Right atrium auricular region (tissue), 2 donors: ENCODE data around the gene NIPAL3. TPM values are rescaled to one million over a fixed set of nuclear protein-coding genes. Genes with fewer than 3 reads are reported as not detected.

Experiments used
- DNase-seq: peaks from one replicate; pipeline ENCODE4 v3.0.0-alpha.2; 2019; ENCODE audit warnings: low spot score
- H3K27ac ChIP-seq, 2 donors: fragments of 200-600 bp; sonication (generic); 1 replicate in 1 of 2; 2 replicates in 1 of 2; pipeline ENCODE4 v1.5.1; 2016 to 2019
- H3K27me3 ChIP-seq, 2 donors: fragments of 200-600 bp; sonication (generic); one replicate each; pipeline versions ENCODE4 v1.5.1 to v1.6.0; 2017 to 2019
- H3K36me3 ChIP-seq: fragments of 200-600 bp; sonication (generic); one replicate; pipeline ENCODE4 v1.5.1; 2016
- H3K4me1 ChIP-seq, 2 donors: fragments of 200-600 bp; sonication (generic); one replicate each; pipeline versions ENCODE4 v1.5.1 to v1.6.0; 2017 to 2019
- H3K4me3 ChIP-seq, 2 donors: fragments of 200-600 bp; sonication (generic); 1 replicate in 1 of 2; 2 replicates in 1 of 2; pipeline ENCODE4 v1.5.1; 2017 to 2019; ENCODE audit warnings: mild to moderate bottlenecking in 1 of 2, moderate library complexity in 1 of 2
- H3K9me3 ChIP-seq, 2 donors: fragments of 200-600 bp; sonication (generic); one replicate each; pipeline ENCODE4 v1.5.1; 2019
- total RNA-seq, 2 donors: library from RNA; depleted of rRNA; stranded (reverse); fragments of >200 nt; gene quantifications; one replicate each; pipeline ENCODE4 v1.1.0, GENCODE V29; 2016
- TF ChIP-seq, protein P1 (sequence below), 2 donors: fragments of 200-600 bp; sonication (generic); IDR thresholded peaks; one replicate each; pipeline ENCODE4 v1.5.1; 2019; ENCODE audit warnings: antibody characterized with exemption in 2 of 2

The NIPAL3 gene
- total RNA-seq, 2 donors from 2014 or later: 34.8 to 43.3 TPM

DNA sequence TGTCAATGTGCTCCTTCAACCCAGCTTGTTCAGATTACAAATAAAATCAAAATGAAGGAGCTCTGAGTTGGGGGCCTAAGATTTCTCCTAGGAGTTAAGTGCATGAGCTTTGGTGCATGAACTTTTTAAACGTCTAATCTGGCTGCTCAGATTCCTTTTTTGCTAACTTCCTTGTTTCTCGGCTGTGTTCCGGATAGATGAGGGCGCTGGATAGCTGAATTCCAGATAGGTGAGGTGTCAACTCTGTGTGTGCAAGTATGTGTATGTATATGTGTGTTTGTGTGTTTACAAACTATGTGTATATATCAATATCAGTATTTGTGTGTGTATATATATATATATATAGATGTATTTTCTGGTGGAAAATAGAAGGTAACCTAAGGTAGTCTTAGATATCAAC lies 49.5 kb downstream of the NIPAL3 start:
- no peak overlapping the region for H3K4me3 ChIP-seq
- H3K36me3 ChIP-seq: peaks cover 10% of the 10 kb centered on the region
- TF ChIP-seq, protein P1, sequence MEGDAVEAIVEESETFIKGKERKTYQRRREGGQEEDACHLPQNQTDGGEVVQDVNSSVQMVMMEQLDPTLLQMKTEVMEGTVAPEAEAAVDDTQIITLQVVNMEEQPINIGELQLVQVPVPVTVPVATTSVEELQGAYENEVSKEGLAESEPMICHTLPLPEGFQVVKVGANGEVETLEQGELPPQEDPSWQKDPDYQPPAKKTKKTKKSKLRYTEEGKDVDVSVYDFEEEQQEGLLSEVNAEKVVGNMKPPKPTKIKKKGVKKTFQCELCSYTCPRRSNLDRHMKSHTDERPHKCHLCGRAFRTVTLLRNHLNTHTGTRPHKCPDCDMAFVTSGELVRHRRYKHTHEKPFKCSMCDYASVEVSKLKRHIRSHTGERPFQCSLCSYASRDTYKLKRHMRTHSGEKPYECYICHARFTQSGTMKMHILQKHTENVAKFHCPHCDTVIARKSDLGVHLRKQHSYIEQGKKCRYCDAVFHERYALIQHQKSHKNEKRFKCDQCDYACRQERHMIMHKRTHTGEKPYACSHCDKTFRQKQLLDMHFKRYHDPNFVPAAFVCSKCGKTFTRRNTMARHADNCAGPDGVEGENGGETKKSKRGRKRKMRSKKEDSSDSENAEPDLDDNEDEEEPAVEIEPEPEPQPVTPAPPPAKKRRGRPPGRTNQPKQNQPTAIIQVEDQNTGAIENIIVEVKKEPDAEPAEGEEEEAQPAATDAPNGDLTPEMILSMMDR (IDR thresholded peaks at IDR 0.05): no peak

DNA sequence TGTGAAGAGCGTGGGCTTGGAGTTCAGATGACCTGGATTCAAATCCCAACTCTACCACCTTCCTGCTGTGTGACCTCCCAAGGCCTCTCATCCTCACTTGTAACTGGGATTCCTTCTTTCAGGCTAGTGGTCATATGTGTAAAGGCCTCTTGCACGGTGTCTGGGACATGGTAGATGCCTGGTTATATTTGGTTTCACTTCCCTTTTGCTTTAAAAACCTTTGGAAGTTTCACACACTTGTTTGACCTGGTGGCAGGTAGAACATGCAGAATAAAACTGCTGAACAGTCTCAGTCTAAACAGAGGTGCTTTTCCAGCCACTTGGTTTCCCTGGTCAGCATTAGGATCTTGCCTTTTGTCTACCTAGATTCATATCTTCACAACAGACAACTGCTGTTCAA lies 50.0 kb downstream of the NIPAL3 start:
- H3K4me1 ChIP-seq: no peaks in the 10 kb centered on the region
- H3K27ac ChIP-seq: no peak overlapping the region
- no peaks in the 10 kb centered on the region for H3K9me3 ChIP-seq
- TF ChIP-seq, protein P1 (IDR thresholded peaks at IDR 0.05): no peak
- no peak for DNase-seq
- peaks cover 10% of the 10 kb centered on the region for H3K36me3 ChIP-seq
- no peak overlapping the region for H3K4me3 ChIP-seq
- no peaks in the 10 kb centered on the region for H3K27me3 ChIP-seq

More for the DNA sequence above, 49.5 kb downstream of the NIPAL3 start:
- Histone ChIP-seq H3K27me3 (no peaks in the 10 kb centered on the region), H3K4me1 (no peaks in the 10 kb centered on the region), H3K9me3 (no peaks in the 10 kb centered on the region), H3K27ac (no peak overlapping the region)
- no peak for DNase-seq

DNA sequence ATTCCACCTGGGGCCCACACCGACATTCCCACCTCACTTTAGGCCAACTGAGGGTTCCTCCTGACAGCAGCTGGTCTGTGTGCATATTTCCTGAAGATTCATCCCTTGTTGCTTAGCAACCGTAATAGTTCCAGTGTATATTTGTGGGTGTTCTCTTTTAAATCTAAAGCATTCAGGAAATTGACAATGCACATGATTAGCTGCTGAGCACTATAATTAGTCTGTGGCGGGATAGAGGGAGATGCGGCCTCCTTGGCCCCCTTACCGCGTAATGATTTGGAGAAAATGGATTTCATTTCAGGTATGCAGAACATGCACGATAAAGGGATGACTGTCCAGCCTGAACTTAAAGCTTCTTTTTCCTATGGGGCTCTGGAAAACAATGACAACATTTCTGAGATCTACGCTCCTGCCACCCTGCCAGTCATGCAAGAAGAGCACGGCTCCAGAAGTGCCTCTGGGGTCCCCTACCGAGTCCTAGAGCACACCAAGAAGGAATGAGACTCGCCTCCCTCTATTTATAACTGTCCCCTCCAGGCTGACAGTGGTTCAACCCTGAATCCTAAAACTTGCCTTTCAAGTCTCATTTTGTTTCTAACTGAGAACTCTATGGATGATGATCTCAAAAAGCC lies 53.2 kb downstream of the NIPAL3 start:
- no peak overlapping the region for H3K4me3 ChIP-seq
- H3K36me3 ChIP-seq: peaks cover 10% of the 10 kb centered on the region
- TF ChIP-seq, protein P1 (IDR thresholded peaks at IDR 0.05): no peak
- no peak for DNase-seq
- H3K27ac ChIP-seq: no peak overlapping the region
- H3K4me1 ChIP-seq: no peaks in the 10 kb centered on the region
- no peaks in the 10 kb centered on the region for H3K9me3 ChIP-seq
- H3K27me3 ChIP-seq: no peaks in the 10 kb centered on the region

DNA sequence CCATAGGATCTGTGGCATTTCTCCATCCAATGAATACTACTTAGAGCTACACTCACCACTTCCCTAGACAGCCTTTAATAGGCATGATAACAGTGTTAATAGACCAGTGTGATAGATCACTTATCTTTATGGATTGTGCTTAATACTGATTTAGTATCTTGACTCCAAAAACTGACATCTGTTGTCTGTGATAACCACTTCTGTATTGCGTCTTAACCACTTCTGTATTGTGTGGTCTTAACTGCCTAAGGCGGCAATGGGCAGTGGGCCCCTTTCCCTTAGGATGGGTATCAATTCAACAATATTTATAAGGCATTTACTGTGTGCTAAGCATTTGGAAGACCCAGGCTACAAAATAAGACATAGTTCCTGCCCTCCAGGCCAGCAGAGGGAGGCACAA lies 55.0 kb downstream of the NIPAL3 start:
- no peaks in the 10 kb centered on the region for H3K27me3 ChIP-seq
- H3K4me1 ChIP-seq: no peaks in the 10 kb centered on the region
- no peak for DNase-seq
- TF ChIP-seq, protein P1 (IDR thresholded peaks at IDR 0.05): no peak
- H3K9me3 ChIP-seq: no peaks in the 10 kb centered on the region
- peaks cover 10% of the 10 kb centered on the region for H3K36me3 ChIP-seq
- no peak overlapping the region for H3K4me3 ChIP-seq
- no peak overlapping the region for H3K27ac ChIP-seq

DNA sequence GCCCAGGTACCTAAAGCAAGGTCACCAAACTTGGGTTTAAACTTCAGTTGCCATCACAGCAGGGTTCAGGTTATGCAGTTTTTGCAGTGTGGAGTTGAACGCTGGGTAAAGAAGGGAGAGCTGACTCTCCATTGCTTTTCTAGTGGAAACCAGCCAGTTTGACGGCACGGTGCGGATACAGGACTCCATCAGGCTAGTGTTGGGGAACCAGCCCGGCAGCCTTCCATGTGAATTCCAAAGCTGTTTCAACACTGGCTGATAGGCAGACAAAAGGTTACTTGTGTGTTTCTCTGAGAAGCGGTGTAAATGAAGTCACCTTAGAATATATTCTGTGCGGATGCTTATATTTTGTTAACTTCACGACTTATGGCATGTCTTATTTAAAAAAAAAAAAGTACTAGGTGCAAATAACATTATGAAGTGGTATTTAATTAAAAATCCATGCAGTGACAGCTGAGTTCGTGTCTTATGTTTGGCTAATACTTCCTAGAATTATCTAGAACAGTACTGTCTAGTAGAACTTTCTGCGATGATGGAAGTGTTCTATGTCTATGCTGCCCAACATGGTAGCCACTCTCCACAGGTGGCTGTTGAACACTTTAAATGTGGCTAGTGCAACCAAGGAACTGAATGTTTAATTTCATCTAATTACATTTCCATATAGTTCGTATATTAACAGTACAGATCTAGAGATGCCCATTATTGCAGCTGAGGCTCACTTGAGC lies 57.1 kb downstream of the NIPAL3 start:
- no peaks in the 10 kb centered on the region for H3K9me3 ChIP-seq
- no peaks in the 10 kb centered on the region for H3K27me3 ChIP-seq

More for the DNA sequence above, 57.1 kb downstream of the NIPAL3 start:
- Histone ChIP-seq H3K27ac (no peak overlapping the region), H3K36me3 (no peaks in the 10 kb centered on the region), H3K4me3 (no peak overlapping the region), H3K4me1 (no peaks in the 10 kb centered on the region)
- TF ChIP-seq, protein P1 (IDR thresholded peaks at IDR 0.05): no peak
- DNase-seq: no peak
